Measurements from ENCODE around the gene LPAR6. TPM values are rescaled to one million over a fixed set of nuclear protein-coding genes. Genes with fewer than 3 reads are reported as not detected.

Gene LPAR6
- total RNA-seq, 4 donors from 2014 or later: 6.5 to 25.4 (median 15.7) TPM

DNA sequence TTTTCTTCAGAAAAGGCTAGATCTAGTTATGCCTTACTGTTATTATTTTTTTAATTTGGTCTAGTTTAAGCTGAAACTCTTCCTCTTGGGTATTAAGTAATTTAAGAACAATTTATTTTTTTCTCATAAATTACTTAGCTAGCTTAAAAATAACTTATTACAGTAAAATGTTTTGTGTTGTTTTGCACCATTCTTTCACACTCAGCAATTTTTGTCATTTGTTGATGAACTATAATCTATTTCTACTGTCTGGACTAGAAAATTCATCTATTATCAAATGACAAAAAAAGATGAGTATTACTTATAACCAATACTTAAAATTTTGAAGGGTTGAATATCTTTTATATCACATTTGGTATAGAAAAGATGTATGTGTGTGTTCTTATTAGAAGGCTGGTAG is 1.6 kb upstream of the LPAR6 start:
- H3K4me3 ChIP-seq: no peak overlapping the region
- no peak overlapping the region for H3K27ac ChIP-seq
- H3K27me3 ChIP-seq: no peaks in the 10 kb centered on the region
- H3K4me1 ChIP-seq: no peaks in the 10 kb centered on the region
- peaks cover 0 to 16% of the 10 kb centered on the region in 2 donors for H3K36me3 ChIP-seq
- no peaks in the 10 kb centered on the region for H3K9me3 ChIP-seq
- TF ChIP-seq POLR2AphosphoS5 (IDR thresholded peaks at IDR 0.05): no peak
- TF ChIP-seq, protein P1, sequence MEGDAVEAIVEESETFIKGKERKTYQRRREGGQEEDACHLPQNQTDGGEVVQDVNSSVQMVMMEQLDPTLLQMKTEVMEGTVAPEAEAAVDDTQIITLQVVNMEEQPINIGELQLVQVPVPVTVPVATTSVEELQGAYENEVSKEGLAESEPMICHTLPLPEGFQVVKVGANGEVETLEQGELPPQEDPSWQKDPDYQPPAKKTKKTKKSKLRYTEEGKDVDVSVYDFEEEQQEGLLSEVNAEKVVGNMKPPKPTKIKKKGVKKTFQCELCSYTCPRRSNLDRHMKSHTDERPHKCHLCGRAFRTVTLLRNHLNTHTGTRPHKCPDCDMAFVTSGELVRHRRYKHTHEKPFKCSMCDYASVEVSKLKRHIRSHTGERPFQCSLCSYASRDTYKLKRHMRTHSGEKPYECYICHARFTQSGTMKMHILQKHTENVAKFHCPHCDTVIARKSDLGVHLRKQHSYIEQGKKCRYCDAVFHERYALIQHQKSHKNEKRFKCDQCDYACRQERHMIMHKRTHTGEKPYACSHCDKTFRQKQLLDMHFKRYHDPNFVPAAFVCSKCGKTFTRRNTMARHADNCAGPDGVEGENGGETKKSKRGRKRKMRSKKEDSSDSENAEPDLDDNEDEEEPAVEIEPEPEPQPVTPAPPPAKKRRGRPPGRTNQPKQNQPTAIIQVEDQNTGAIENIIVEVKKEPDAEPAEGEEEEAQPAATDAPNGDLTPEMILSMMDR (IDR thresholded peaks at IDR 0.05): no peak
- TF ChIP-seq EP300 (IDR thresholded peaks at IDR 0.05): no peak
- no peak for TF ChIP-seq POLR2A (IDR thresholded peaks at IDR 0.05)
- ATAC-seq: no peak

DNA sequence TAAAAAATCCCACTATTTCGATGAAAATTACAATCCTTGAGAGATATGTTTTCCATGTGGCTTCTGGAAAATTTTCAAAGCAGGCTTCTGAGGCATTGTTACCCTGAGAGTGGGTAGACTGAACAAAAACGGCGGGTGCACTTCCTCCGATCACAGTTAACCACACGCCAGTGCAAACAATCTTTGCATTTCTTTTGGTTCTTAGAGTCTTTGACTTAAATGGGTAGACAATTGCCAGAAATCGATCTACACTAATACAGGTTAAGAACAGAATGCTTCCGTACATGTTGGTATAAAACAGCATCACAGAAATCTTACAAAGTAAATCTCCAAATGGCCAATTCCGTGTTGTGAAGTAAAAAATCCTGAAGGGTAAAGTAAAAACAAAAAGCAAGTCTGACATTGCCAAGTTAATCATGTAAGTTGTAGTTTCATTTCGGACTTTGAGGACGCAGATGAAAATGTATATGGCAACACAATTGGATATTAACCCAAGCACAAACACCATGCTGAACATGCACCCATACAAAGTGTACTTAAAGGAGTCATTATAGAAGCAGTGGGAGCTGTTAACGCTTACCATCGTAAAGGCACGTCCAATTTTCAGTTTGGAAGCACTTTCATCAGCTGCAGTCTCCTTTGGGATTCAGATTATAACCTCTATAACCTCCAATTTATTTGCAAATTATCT is 927 bp downstream of the LPAR6 start:
- WGBS, 2 donors (ENCODE audit: low coverage in 1 of 2): 29 to 42% methylated on average over 12 to 13 of the region's 13 CpGs
- Histone ChIP-seq H3K27ac (peak overlapping the region in 3 of 4 donors; percentile 64 to 74 (median 71)), H3K36me3 (peaks cover 0 to 10% of the 10 kb centered on the region in 2 donors), H3K4me3 (peak overlapping the region; percentile 47 to 50), H3K4me1 (no peaks in the 10 kb centered on the region), H3K27me3 (no peaks in the 10 kb centered on the region), H3K9me3 (no peaks in the 10 kb centered on the region)
- no peak for TF ChIP-seq EP300 (IDR thresholded peaks at IDR 0.05)
- ATAC-seq: no peak

DNA sequence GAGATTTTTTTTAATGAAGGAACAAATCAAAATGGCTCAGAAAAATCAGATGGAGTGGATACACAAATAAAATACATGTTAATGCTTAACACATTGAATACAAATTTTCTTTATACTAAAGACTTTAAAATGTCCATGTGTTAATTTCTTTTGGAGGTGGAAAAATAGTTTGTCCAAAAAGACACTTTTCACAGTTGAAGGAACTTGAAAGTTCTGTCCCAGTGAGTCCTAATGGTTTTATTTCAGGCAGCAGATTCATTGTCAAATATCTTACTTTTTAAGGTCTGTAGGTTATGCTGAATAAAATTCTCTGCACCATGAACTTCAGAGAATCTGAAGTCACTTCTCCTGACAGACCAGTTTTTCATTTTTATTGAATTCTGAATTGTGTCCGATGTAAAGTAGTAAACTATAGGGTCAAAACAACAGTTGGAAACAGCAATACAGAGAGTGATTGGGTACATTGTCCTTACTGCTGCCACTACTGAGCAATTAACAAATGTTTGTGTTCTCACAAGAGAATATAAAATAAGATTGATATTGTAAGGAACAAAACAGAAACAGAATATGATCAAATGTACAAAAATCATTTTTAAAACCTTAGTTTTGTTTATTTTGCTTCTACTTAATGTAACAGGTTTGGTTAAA is 1.6 kb downstream of the LPAR6 start:
- H3K4me1 ChIP-seq: no peaks in the 10 kb centered on the region
- 25 to 63% methylated on average over 1 of the region's 1 CpG for WGBS, 2 donors (ENCODE audit: low coverage in 1 of 2)
- peak overlapping the region; percentile 47 to 50 for H3K4me3 ChIP-seq
- peak overlapping the region in 3 of 4 donors; percentile 64 to 74 (median 71) for H3K27ac ChIP-seq
- H3K27me3 ChIP-seq: no peaks in the 10 kb centered on the region
- no peak for ATAC-seq
- H3K36me3 ChIP-seq: peaks cover 0 to 3% of the 10 kb centered on the region in 2 donors
- no peak for TF ChIP-seq POLR2A (IDR thresholded peaks at IDR 0.05)
- TF ChIP-seq, protein P1 (IDR thresholded peaks at IDR 0.05): no peak
- TF ChIP-seq EP300 (IDR thresholded peaks at IDR 0.05): no peak
- no peak for TF ChIP-seq POLR2AphosphoS5 (IDR thresholded peaks at IDR 0.05)
- no peaks in the 10 kb centered on the region for H3K9me3 ChIP-seq

DNA sequence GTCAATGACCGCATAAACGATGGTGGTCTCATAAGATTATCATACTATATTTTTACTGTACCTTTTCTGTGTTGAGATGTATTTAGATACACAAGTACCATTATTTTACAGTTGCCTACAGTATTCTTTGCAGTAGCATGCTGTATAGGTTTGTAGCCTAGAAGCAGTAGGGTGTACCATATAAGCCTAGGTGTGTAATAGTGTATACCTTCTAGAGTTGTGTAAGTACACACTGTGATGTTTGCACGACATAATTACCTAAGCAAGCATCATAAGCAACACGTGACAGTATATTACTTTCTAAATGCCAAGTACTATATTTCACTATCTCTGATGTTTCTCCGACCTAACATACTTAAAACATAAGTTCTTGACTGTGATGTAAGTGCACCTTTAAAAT is 2.7 kb downstream of the LPAR6 start:
- Histone ChIP-seq H3K4me1 (no peaks in the 10 kb centered on the region), H3K27ac (peak overlapping the region in 3 of 4 donors; percentile 14 to 59 (median 30))

DNA sequence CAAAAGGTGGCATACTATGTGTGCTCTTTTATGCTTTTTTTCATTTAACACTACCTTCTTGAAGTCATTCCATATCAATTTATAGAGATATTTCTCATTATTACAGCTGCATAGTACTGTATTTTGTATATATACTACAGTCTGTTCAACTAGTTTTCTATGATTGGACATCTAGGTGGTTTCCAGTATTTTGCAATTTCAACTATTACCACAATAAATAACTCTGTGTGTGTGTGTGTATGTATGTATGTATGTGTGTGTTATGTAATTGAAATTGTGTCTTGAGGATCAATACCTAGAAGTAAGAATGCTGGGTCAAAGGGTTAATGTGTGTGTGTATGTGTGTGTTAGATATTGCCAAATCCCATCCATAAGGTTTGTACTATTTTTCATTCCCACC is 7.0 kb downstream of the LPAR6 start:
- no peak for ATAC-seq
- Histone ChIP-seq H3K27me3 (no peaks in the 10 kb centered on the region), H3K36me3 (no peaks in the 10 kb centered on the region), H3K4me1 (peaks cover 0 to 37% (median 4%) of the 10 kb centered on the region in 3 donors), H3K9me3 (no peaks in the 10 kb centered on the region), H3K4me3 (no peak overlapping the region), H3K27ac (no peak overlapping the region)
- TF ChIP-seq POLR2AphosphoS5 (IDR thresholded peaks at IDR 0.05): no peak
- TF ChIP-seq, protein P1 (IDR thresholded peaks at IDR 0.05): no peak
- no peak for TF ChIP-seq EP300 (IDR thresholded peaks at IDR 0.05)
- TF ChIP-seq POLR2A (IDR thresholded peaks at IDR 0.05): no peak

More for the DNA sequence above, 2.7 kb downstream of the LPAR6 start:
- 73 to 81% methylated on average over 5 of the region's 5 CpGs for WGBS, 2 donors (ENCODE audit: low coverage in 1 of 2)
- TF ChIP-seq EP300 (IDR thresholded peaks at IDR 0.05) (no peak), POLR2A (IDR thresholded peaks at IDR 0.05) (no peak), POLR2AphosphoS5 (IDR thresholded peaks at IDR 0.05) (no peak)
- TF ChIP-seq, protein P1 (IDR thresholded peaks at IDR 0.05): no peak
- no peak for ATAC-seq
- Histone ChIP-seq H3K27me3 (no peaks in the 10 kb centered on the region), H3K9me3 (no peaks in the 10 kb centered on the region), H3K4me3 (peak overlapping the region; percentile 32 to 47), H3K36me3 (no peaks in the 10 kb centered on the region)
